Airway epithelial cell (primary cell): ENCODE results near the gene SUSD4. TPM values are rescaled to one million over a fixed set of nuclear protein-coding genes. Genes with fewer than 3 reads are reported as not detected.

Source experiments
- total RNA-seq: library from RNA; depleted of rRNA; stranded (reverse); fragments of >200 nt; gene quantifications from 2 replicates; pipeline ENCODE4 v1.2.3, GENCODE V29; 2015

Gene SUSD4
- total RNA-seq = 1.8 and 3.2 TPM in 2 replicates

GRCh38 chr1:223363856-223364684 lies at the start of gene SUSD4:
Gene SUSD4 (minus strand): TSS chr1:223364176. CDS start chr1:223363425, 751 bp downstream.

GRCh38 chr1:223393275-223394214 lies 29.6 kb upstream of the SUSD4 start, which contains the start of gene CCDC185:
Gene CCDC185 (plus strand): TSS chr1:223393415. CDS start chr1:223393476, 61 bp downstream.

Other genes with a start within 250 kb of the SUSD4 start
- 2.1 and 2.8 TPM in 2 replicates for gene TLR5, start 220.9 kb downstream of the SUSD4 start, total RNA-seq
- 0.07 TPM in 1 of 2 replicates, not detected in the other for gene CCDC185, start 29.2 kb upstream of the SUSD4 start, total RNA-seq